Spleen (tissue), 11 donors: Measurements from ENCODE around the gene CETP. TPM values are rescaled to one million over a fixed set of nuclear protein-coding genes. Genes with fewer than 3 reads are reported as not detected.
A peak's percentile ranks its signal among the peaks of the same experiment; 100 is the strongest.

Experiments
- DNase-seq: peaks from one replicate; pipeline ENCODE4 v3.0.0-alpha.2; 2020
- H3K27ac ChIP-seq, 8 donors: fragments of 200-600 bp; sonication (generic) in 7 of 8; 1 replicate in 4 of 8; 2 replicates in 4 of 8; pipeline versions ENCODE4 v1.5.0 to v1.8.0; 2016 to 2021; ENCODE audit warnings: inconsistent platforms in 4 of 8, mild to moderate bottlenecking in 4 of 8, moderate library complexity in 1 of 8
- H3K27me3 ChIP-seq, 7 donors: fragments of 200-600 bp; sonication (generic) in 6 of 7; replicated peaks in 1 of 7; 1 replicate in 4 of 7; 2 replicates in 3 of 7; pipeline versions ENCODE4 v1.5.0 to v1.8.0; 2016 to 2021; ENCODE audit warnings: inconsistent platforms in 3 of 7, mild to moderate bottlenecking in 1 of 7
- H3K36me3 ChIP-seq, 6 donors: fragments of 200-600 bp; sonication (generic) in 5 of 6; 1 replicate in 4 of 6; 2 replicates in 2 of 6; pipeline versions ENCODE4 v1.5.0 to v1.8.0; 2016 to 2021; ENCODE audit warnings: inconsistent platforms in 2 of 6
- H3K4me1 ChIP-seq, 6 donors: fragments of 200-600 bp; sonication (generic) in 5 of 6; 1 replicate in 3 of 6; 2 replicates in 3 of 6; pipeline versions ENCODE4 v1.5.0 to v1.8.0; 2016 to 2021; ENCODE audit warnings: inconsistent platforms in 3 of 6
- H3K4me3 ChIP-seq, 8 donors: fragments of 200-600 bp; sonication (generic) in 7 of 8; 1 replicate in 4 of 8; 2 replicates in 4 of 8; pipeline versions ENCODE4 v1.5.0 to v1.8.0; 2016 to 2021; ENCODE audit warnings: inconsistent platforms in 4 of 8, mild to moderate bottlenecking in 4 of 8, moderate library complexity in 2 of 8
- H3K9me3 ChIP-seq, 8 donors: fragments of 200-600 bp; sonication (generic) in 7 of 8; 1 replicate in 4 of 8; 2 replicates in 4 of 8; pipeline versions ENCODE4 v1.5.0 to v1.8.0; 2016 to 2021; ENCODE audit warnings: inconsistent platforms in 4 of 8
- CTCF ChIP-seq, 11 experiments: fragments of 200-600 bp in 7 of 11; fragments of 450-650 bp in 4 of 11; sonication (generic) in 4 of 11; IDR thresholded peaks in 8 of 11; conservative IDR thresholded peaks in 3 of 11; 1 replicate in 7 of 11; 2 replicates in 4 of 11; pipeline versions ENCODE4 v1.4.0 to v1.8.0; 2016 to 2021; ENCODE audit warnings: antibody characterized with exemption in 11 of 11, inconsistent platforms in 4 of 11, mild to moderate bottlenecking in 1 of 11
- POLR2A ChIP-seq, 3 donors: fragments of 450-650 bp; IDR thresholded peaks; one replicate each; pipeline ENCODE4 v1.5.1; 2017; ENCODE audit warnings: antibody characterized with exemption in 3 of 3, mild to moderate bottlenecking in 1 of 3
- POLR2AphosphoS5 ChIP-seq, 3 donors: sonication (generic); formaldehyde crosslinking; IDR thresholded peaks; one replicate each; pipeline ENCODE4 v1.5.1; 2017; ENCODE audit warnings: antibody characterized with exemption in 3 of 3
- WGBS, 5 donors: extraction: QIAGEN DNeasy Blood & Tissue Kit in 3 of 5; methylation state at CpG; one replicate each; pipeline versions ENCODE4 v1.1.5 to v1.1.7; 2013 to 2018; 5-methylcytosine and 5-hydroxymethylcytosine counted together
- intact Hi-C: fragments of 100-400 bp; cut with DNase I; formaldehyde crosslinking; loops from one replicate; pipeline ENCODE4 v1.15.0; 2023; ENCODE audit warnings: low total_unique reads
- polyA plus RNA-seq, 3 donors: library from polyadenylated mRNA; stranded (reverse); fragments of 200-250 nt; gene quantifications; one replicate each; pipeline ENCODE4 v1.2.1, GENCODE V29; 2013
- total RNA-seq, 7 donors: library from RNA; depleted of rRNA in 3 of 7; stranded (reverse); fragments of >200 nt in 3 of 7; fragmentation: NEBNext Ultra II Directional in 4 of 7; extraction: Animal tissue kit (Norgen Biotek cat#: 25700) in 4 of 7; gene quantifications; one replicate each; pipeline versions ENCODE4 v1.1.0 to v1.2.1, GENCODE V29; 2016 to 2021
- donor health status: healthy with polysubstance abuse.
- donor health status: DM: no; HTN: no; CAD: no; lungs with moderate emphysema.
- donor health status: DM: no; HTN: no; CAD: no.
- donor health status: Bipolar disorder and iron deficiency.
- donor health status: healthy.
- donor health status: DM: no; HTN: no; CAD: no.
- donor health status: DM: yes; HTN: yes; CAD: no.

The CETP gene
- total and polyA plus RNA-seq, 10 donors, result 7.6 to 73.8 (median 32.0) TPM

- TF ChIP-seq POLR2A (IDR thresholded peaks at IDR 0.05) (no peak), POLR2AphosphoS5 (IDR thresholded peaks at IDR 0.05) (no peak), CTCF (IDR thresholded peaks at IDR 0.05 in 8 of 11, conservative IDR thresholded peaks at IDR 0.05 in 3 of 11) (no peak)
- WGBS, 5 donors, result 48 to 66% (median 56%) methylated on average over 2 of the region's 2 CpGs
- peaks cover 9 to 36% (median 13%) of the 10 kb centered on the region in 6 donors for H3K4me1 ChIP-seq
- no peaks in the 10 kb centered on the region for H3K36me3 ChIP-seq
- no peak overlapping the region for H3K4me3 ChIP-seq
- DNase-seq, result no peak
- H3K9me3 ChIP-seq, result no peaks in the 10 kb centered on the region
- no peaks in the 10 kb centered on the region for H3K27me3 ChIP-seq
- H3K27ac ChIP-seq, result no peak overlapping the region
- intact Hi-C loops, result no loop called here
Observed at GRCh38 chr16:56927471-56927870, 34.3 kb upstream of the CETP start.

GRCh38 chr16:56929639-56930038 lies 32.1 kb upstream of the CETP start:
- Histone ChIP-seq H3K9me3 (no peaks in the 10 kb centered on the region), H3K27ac (no peak overlapping the region), H3K4me1 (peaks cover 9 to 47% (median 30%) of the 10 kb centered on the region in 6 donors), H3K27me3 (no peaks in the 10 kb centered on the region), H3K4me3 (no peak overlapping the region), H3K36me3 (peaks cover 0 to 5% (median 0%) of the 10 kb centered on the region in 6 donors)
- WGBS, 5 donors, result 84 to 93% (median 86%) methylated on average over 4 of the region's 4 CpGs
- TF ChIP-seq CTCF (IDR thresholded peaks at IDR 0.05 in 8 of 11, conservative IDR thresholded peaks at IDR 0.05 in 3 of 11) (no peak), POLR2A (IDR thresholded peaks at IDR 0.05) (no peak), POLR2AphosphoS5 (IDR thresholded peaks at IDR 0.05) (no peak)
- no peak for DNase-seq
- intact Hi-C loops, result loop anchor here (5.0 kb wide), 1 partner anchor 57 kb away; no protein-coding TSS in a partner anchor

GRCh38 chr16:56930486-56931270 lies 31.1 kb upstream of the CETP start:
- no peaks in the 10 kb centered on the region for H3K9me3 ChIP-seq
- H3K4me1 ChIP-seq, result peaks cover 19 to 53% (median 40%) of the 10 kb centered on the region in 6 donors
- H3K27me3 ChIP-seq, result no peaks in the 10 kb centered on the region
- TF ChIP-seq POLR2AphosphoS5 (IDR thresholded peaks at IDR 0.05), result no peak
- no peak for TF ChIP-seq CTCF (IDR thresholded peaks at IDR 0.05 in 8 of 11, conservative IDR thresholded peaks at IDR 0.05 in 3 of 11)
- TF ChIP-seq POLR2A (IDR thresholded peaks at IDR 0.05), result no peak
- 83 to 90% (median 86%) methylated on average over 14 to 15 of the region's 15 CpGs for WGBS, 5 donors
- peaks cover 0 to 16% (median 5%) of the 10 kb centered on the region in 6 donors for H3K36me3 ChIP-seq
- H3K27ac ChIP-seq, result peak overlapping the region; percentile 96 to 100 (median 99)
- intact Hi-C loops, result loop anchor here (5.0 kb wide), 1 partner anchor 58 kb away; no protein-coding TSS in a partner anchor
- H3K4me3 ChIP-seq, result no peak overlapping the region
- no peak for DNase-seq

GRCh38 chr16:56931271-56931891 lies 30.4 kb upstream of the CETP start:
- Histone ChIP-seq H3K27me3 (no peaks in the 10 kb centered on the region), H3K9me3 (no peaks in the 10 kb centered on the region), H3K36me3 (peaks cover 0 to 23% (median 12%) of the 10 kb centered on the region in 6 donors), H3K4me1 (peaks cover 26 to 60% (median 47%) of the 10 kb centered on the region in 6 donors), H3K4me3 (peak overlapping the region; percentile 72 to 96 (median 82)), H3K27ac (peak overlapping the region; percentile 96 to 100 (median 99))
- no peak for TF ChIP-seq POLR2AphosphoS5 (IDR thresholded peaks at IDR 0.05)
- TF ChIP-seq POLR2A (IDR thresholded peaks at IDR 0.05), result no peak
- TF ChIP-seq CTCF (IDR thresholded peaks at IDR 0.05 in 8 of 11, conservative IDR thresholded peaks at IDR 0.05 in 3 of 11), result no peak
- 18 to 29% (median 23%) methylated on average over 17 to 25 of the region's 25 CpGs for WGBS, 5 donors
- intact Hi-C loops, result loop anchor here (5.0 kb wide), 1 partner anchor 59 kb away; no protein-coding TSS in a partner anchor
- no peak for DNase-seq
